PC-3 (cell line): ENCODE measurements around the gene PCBP3.

ENCODE experiments used
- EZH2 ChIP-seq: fragments of 300-600 bp; sonication (generic); IDR thresholded peaks from one replicate; pipeline ENCODE4 v1.6.1; 2017; ENCODE audit warnings: antibody characterized with exemption, mild to moderate bottlenecking, low read length; ENCODE audit not compliant: unreplicated experiment
- TF ChIP-seq, protein P1 (sequence below): fragments of 300-600 bp; sonication (generic); conservative IDR thresholded peaks from 2 replicates; pipeline ENCODE4 v1.5.1; 2017; ENCODE audit warnings: antibody characterized with exemption, low read depth, mild to moderate bottlenecking, low read length

DNA sequence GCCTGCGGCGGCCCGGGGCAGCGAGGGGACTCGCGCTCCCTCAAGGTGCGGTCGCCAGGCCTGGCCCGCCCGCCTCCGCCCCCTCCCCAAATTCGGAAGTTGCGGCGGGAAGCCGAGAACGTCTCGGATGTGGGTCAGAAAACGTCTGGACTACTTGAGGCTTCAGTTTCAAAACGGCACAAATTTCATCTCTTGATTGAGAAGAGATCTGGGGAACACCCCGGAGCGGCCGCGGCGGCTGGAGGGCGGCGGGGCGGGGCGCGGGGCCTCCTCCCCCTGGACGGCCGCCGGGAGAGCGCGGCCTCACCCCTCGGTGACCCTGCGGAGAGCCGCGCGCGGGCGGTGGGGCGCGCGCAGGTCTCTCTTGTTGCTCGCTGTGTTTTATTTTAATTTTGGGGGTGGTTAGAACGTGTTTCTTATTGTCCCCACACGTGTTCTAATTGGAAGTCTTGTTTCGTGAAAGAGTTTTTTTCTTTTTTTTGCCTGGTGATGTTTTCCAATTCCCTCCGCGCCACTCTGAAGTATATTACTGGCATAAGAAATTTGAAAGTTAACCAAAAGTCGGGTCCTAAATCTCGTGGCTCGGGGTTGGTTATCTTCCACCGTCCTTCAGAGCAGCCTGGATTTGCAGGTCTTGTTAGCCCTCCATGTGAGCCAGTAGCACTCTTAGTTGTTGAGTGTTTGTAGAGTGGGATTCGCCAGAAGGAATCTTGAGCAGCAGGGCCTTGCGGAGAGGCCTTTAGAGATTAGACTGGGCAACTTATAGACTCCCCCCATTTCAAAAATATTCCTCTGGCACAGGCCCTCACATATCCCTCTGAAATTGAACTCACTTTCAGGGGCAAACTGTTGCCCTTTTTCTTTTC lies 749 bp downstream of the PCBP3 start:
- TF ChIP-seq, protein P1, sequence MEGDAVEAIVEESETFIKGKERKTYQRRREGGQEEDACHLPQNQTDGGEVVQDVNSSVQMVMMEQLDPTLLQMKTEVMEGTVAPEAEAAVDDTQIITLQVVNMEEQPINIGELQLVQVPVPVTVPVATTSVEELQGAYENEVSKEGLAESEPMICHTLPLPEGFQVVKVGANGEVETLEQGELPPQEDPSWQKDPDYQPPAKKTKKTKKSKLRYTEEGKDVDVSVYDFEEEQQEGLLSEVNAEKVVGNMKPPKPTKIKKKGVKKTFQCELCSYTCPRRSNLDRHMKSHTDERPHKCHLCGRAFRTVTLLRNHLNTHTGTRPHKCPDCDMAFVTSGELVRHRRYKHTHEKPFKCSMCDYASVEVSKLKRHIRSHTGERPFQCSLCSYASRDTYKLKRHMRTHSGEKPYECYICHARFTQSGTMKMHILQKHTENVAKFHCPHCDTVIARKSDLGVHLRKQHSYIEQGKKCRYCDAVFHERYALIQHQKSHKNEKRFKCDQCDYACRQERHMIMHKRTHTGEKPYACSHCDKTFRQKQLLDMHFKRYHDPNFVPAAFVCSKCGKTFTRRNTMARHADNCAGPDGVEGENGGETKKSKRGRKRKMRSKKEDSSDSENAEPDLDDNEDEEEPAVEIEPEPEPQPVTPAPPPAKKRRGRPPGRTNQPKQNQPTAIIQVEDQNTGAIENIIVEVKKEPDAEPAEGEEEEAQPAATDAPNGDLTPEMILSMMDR = no peak
- no peak for TF ChIP-seq EZH2
